HL-60 (cell line): ENCODE measurements around the gene EFCAB14.

ENCODE experiments used
- DNase-seq, 2 experiments: peaks; one replicate each; pipeline ENCODE4 v3.0.0-alpha.2; 2010 to 2020; ENCODE audit warnings: low read depth in 1 of 2, low spot score in 1 of 2
- H3K27ac ChIP-seq: fragments of 250-450 bp; sonication (Bioruptor Pico); replicated peaks from 2 replicates; pipeline ENCODE4 v1.5.1; 2020; ENCODE audit warnings: mild to moderate bottlenecking, moderate library complexity
- H3K27me3 ChIP-seq: fragments of 250-450 bp; sonication (Bioruptor Pico); 2 replicates; pipeline ENCODE4 v1.5.1; 2021; ENCODE audit warnings: mild to moderate bottlenecking, moderate library complexity; ENCODE audit not compliant: insufficient read depth, poor library complexity, severe bottlenecking
- H3K4me3 ChIP-seq: replicated peaks from 2 replicates; pipeline ENCODE4 v1.5.1; 2011; ENCODE audit warnings: mild to moderate bottlenecking, control low read depth, low read length; ENCODE audit not compliant: insufficient read depth
- GABPA ChIP-seq: IDR thresholded peaks from 2 replicates; pipeline ENCODE4 v1.6.1; 2012; ENCODE audit warnings: low read depth
- POLR2AphosphoS5 ChIP-seq: IDR thresholded peaks from 2 replicates; pipeline ENCODE4 v1.6.1; 2012; ENCODE audit warnings: low read depth
- SPI1 ChIP-seq: IDR thresholded peaks from 2 replicates; pipeline ENCODE4 v1.6.1; 2012; ENCODE audit warnings: low read depth, mild to moderate bottlenecking, borderline replicate concordance
- TF ChIP-seq, protein P1 (sequence below): IDR thresholded peaks from 2 replicates; pipeline ENCODE4 v1.6.1; 2012; ENCODE audit warnings: low read depth; ENCODE audit not compliant: insufficient replicate concordance
- TF ChIP-seq, protein P2 (sequence below): IDR thresholded peaks from one replicate; pipeline ENCODE4 v1.5.1; 2011; ENCODE audit warnings: low read length, control low read depth, inconsistent platforms; ENCODE audit not compliant: insufficient read depth

EFCAB14 gene

GRCh38 chr1:46647611-46648010, 71.3 kb downstream of the EFCAB14 start:
- no peaks in the 10 kb centered on the region for H3K27me3 ChIP-seq
- TF ChIP-seq, protein P1, sequence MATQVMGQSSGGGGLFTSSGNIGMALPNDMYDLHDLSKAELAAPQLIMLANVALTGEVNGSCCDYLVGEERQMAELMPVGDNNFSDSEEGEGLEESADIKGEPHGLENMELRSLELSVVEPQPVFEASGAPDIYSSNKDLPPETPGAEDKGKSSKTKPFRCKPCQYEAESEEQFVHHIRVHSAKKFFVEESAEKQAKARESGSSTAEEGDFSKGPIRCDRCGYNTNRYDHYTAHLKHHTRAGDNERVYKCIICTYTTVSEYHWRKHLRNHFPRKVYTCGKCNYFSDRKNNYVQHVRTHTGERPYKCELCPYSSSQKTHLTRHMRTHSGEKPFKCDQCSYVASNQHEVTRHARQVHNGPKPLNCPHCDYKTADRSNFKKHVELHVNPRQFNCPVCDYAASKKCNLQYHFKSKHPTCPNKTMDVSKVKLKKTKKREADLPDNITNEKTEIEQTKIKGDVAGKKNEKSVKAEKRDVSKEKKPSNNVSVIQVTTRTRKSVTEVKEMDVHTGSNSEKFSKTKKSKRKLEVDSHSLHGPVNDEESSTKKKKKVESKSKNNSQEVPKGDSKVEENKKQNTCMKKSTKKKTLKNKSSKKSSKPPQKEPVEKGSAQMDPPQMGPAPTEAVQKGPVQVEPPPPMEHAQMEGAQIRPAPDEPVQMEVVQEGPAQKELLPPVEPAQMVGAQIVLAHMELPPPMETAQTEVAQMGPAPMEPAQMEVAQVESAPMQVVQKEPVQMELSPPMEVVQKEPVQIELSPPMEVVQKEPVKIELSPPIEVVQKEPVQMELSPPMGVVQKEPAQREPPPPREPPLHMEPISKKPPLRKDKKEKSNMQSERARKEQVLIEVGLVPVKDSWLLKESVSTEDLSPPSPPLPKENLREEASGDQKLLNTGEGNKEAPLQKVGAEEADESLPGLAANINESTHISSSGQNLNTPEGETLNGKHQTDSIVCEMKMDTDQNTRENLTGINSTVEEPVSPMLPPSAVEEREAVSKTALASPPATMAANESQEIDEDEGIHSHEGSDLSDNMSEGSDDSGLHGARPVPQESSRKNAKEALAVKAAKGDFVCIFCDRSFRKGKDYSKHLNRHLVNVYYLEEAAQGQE, result no peak
- TF ChIP-seq, protein P2, sequence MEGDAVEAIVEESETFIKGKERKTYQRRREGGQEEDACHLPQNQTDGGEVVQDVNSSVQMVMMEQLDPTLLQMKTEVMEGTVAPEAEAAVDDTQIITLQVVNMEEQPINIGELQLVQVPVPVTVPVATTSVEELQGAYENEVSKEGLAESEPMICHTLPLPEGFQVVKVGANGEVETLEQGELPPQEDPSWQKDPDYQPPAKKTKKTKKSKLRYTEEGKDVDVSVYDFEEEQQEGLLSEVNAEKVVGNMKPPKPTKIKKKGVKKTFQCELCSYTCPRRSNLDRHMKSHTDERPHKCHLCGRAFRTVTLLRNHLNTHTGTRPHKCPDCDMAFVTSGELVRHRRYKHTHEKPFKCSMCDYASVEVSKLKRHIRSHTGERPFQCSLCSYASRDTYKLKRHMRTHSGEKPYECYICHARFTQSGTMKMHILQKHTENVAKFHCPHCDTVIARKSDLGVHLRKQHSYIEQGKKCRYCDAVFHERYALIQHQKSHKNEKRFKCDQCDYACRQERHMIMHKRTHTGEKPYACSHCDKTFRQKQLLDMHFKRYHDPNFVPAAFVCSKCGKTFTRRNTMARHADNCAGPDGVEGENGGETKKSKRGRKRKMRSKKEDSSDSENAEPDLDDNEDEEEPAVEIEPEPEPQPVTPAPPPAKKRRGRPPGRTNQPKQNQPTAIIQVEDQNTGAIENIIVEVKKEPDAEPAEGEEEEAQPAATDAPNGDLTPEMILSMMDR, result no peak
- TF ChIP-seq SPI1 (no peak), GABPA (no peak), POLR2AphosphoS5 (no peak)
- DNase-seq, result no peak

GRCh38 chr1:46646844-46647243, 72.1 kb downstream of the EFCAB14 start:
- TF ChIP-seq GABPA (no peak), POLR2AphosphoS5 (no peak), SPI1 (no peak)
- TF ChIP-seq, protein P2, result no peak
- TF ChIP-seq, protein P1, result no peak
- no peak for DNase-seq
- Histone ChIP-seq H3K4me3 (no peak overlapping the region), H3K27ac (no peak overlapping the region), H3K27me3 (no peaks in the 10 kb centered on the region)

More at GRCh38 chr1:46647611-46648010, 71.3 kb downstream of the EFCAB14 start:
- H3K27ac ChIP-seq, result no peak overlapping the region
- H3K4me3 ChIP-seq, result no peak overlapping the region

DNA sequence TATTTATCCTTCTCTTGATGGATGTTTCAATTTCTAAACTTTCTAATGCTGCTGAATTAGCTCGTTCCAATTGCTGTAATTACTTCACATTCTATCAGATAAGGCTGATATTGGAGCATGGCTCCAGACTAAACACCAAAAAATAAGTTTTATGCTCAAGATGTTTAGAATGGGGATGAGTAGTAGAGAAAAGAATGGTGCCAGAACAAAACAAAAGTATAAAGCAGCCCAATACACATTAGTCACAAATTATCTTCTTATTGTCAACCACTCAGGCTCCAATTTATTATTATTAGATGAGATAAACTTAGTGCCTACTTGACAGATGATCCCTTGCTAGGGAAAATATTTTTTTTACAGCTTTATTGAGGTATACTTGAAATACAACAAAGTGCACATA, 72.6 kb downstream of the EFCAB14 start:
- no peak overlapping the region for H3K27ac ChIP-seq
- TF ChIP-seq GABPA, result no peak
- no peak for TF ChIP-seq SPI1
- TF ChIP-seq, protein P1, result no peak
- TF ChIP-seq, protein P2, result no peak
- no peak for TF ChIP-seq POLR2AphosphoS5
- H3K4me3 ChIP-seq, result no peak overlapping the region
- no peaks in the 10 kb centered on the region for H3K27me3 ChIP-seq
- DNase-seq, result no peak
